A549 treated with GW870086 at 1 μM for 4 hours (cell line): ENCODE measurements around the gene SLC11A2. TPM values are rescaled to one million over a fixed set of nuclear protein-coding genes. Genes with fewer than 3 reads are reported as not detected.

ENCODE experiments used
- total RNA-seq: library from RNA; stranded (reverse); fragments of 200-300 nt; extraction: Qiagen RNA extraction; gene quantifications from 5 replicates; pipeline ENCODE4 v1.2.3, GENCODE V29; 2022; ENCODE audit warnings: low read depth

Gene SLC11A2
- total RNA-seq, result 15.0 to 24.1 TPM (median 22.6 TPM) in 5 replicates

DNA sequence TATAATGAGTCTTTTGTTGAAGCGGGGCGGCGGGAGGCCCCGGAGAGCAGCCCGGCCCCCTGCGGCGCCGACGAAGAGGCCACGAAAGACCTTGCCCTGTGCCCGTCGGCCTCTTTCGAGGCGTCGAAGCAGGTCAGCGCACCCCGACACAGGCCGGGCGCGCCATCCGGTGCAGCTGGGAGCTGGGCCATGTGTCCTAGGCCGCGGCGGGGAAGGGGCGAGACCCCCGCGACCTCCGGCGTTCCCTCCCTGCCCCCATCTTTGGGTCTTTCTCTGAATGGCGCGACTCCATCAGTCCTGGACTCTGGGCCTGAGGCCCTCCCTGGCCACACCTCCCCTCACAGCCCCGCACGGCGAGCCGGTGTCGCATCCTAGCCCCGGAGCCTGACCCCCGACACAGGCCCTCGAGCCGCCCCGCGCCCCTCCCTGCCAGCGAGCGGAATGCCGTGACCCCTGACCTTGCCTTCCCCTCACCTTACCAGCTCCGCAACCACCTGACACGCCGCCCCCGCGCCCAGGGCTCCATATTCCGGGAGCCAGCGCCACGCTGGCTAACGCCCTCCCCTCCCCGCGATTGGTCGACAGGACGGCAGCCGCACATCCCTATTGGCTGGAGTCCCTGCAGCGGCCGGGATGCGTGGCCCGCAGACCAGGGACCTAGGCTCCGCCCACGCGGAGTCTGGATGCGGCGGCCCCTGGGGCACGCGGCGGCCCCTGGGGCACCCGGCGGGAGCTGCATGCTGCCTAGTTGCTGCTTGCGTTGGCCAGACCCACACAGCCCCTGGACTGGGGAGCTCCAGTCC lies at the start of gene SLC11A2:
SLC11A2 (minus strand) TSS at position 549 of the 803 bp plus-strand sequence. CDS start 15,656 bp downstream, outside the sequence.

DNA sequence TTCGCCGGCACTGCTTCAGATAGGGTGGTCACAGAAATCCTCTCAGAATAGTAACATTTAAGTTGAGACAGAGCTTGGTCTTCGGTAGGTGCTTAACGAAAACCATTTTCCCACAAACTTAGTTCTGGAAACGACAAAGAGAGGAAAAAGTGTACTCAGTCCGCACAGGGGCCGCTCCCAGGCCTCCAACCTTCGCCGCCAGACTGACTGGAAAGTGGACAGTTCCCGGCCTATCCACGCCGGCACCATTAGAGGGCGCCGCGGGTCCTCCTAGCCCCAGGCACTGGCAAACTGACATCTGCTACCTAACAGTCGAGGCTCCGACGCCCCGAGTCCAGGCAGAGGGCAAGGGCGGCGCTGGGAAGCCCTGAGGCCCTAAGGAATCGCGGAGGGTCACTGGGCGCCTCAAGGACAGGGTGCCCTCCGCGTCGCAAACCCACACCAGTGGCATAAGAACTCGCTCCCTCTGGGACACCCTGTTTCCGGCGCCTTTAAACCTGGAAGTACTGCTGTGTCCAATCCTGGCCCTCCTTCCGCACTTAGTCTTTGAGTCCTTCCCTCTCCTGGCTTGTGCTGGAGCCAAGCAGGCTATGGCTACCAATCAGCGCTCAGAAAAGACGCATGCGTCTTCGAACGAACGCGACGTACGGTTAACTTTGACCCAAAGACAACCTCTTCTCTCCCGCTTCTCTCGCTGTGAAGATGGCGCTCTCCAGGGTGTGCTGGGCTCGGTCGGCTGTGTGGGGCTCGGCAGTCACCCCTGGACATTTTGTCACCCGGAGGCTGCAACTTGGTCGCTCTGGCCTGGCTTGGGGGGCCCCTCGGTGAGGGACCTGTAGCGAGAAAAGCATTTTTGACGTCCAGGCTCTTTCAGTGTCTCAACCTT lies 21.7 kb upstream of the SLC11A2 start, which contains the start of gene LETMD1:
LETMD1 (plus strand) TSS at position 673 of the 886 bp plus-strand sequence; CDS start at position 703, 30 bp downstream.

DNA sequence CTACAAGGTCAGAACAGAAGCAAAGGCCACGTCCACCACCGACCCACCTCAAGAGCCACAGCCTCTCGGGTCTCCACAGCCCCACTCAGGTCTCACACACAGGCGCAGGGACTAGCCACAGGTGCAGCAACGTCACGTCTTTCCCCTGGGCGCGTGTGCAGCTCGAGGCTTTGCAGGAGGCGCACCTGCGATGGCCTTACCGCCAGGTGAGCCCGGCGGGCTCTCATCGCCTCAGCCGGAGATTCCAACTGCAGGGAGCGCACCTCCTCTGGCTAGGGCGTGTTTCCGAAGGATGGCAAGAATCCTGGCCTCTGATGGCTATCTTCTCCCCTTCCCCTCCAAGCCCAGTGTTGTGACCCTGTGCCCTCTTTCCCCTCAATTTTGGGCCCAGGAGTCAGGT lies 73.7 kb downstream of the SLC11A2 start, which contains the start of gene HIGD1C:
HIGD1C (plus strand) TSS at position 35 of the 400 bp plus-strand sequence. CDS start 1,455 bp downstream, outside the sequence.

Other genes starting within 250 kb of the SLC11A2 start
- not detected in 5 replicates for gene TMPRSS12, start 183.5 kb downstream of the SLC11A2 start, total RNA-seq
- gene HIGD1C, start 73.8 kb downstream of the SLC11A2 start, total RNA-seq, result not detected in 5 replicates
- 23.9 to 27.0 TPM (median 24.3 TPM) in 5 replicates for gene LETMD1, start 21.9 kb upstream of the SLC11A2 start, total RNA-seq
- gene CSRNP2, start 57.2 kb upstream of the SLC11A2 start, total RNA-seq, result 10.7 to 14.2 TPM (median 13.1 TPM) in 5 replicates
- 18.0 to 21.3 TPM (median 20.3 TPM) in 5 replicates for gene TFCP2, start 146.8 kb upstream of the SLC11A2 start, total RNA-seq
- gene POU6F1, start 191.7 kb upstream of the SLC11A2 start, total RNA-seq, result 1.2 to 2.8 TPM (median 2.1 TPM) in 5 replicates
- gene DAZAP2, start 212.4 kb upstream of the SLC11A2 start, total RNA-seq, result 302 to 342 TPM (median 331 TPM) in 5 replicates
- gene SMAGP, start 244.0 kb upstream of the SLC11A2 start, total RNA-seq, result 27.0 to 32.8 TPM (median 31.8 TPM) in 5 replicates